ENCODE measurements around the gene NAP1L1.

The NAP1L1 gene

DNA sequence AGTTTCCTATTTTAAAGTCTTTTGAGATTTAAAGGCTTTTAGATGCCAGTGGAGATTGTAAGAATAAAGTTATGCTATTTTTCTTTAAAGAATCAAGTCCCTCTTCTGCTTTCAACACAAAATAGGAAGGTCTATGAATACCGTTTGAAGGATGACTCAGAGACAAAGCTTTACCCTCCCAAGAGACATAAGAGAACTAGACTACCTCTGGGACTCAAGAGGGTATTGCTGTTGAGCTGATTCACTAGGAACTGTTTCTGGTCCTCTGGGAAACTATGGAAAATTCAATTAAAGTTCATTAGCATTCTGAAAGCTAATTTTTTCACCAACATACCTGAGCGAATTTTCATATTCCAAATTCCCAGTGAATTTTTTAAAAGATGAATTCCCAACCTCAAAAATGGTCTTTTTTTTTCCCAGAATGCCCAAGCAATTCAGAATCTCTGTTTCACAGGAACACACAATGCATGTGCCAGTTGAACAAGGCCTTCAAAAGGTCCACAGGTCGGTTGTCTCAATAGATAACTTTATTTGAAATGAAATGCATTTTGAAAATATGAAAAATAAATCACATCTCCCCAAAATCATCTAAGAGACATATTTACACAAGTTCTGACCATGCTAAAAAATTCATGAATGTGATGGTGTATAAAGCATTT, 59.4 kb downstream of the NAP1L1 start:
- no peak for TF ChIP-seq ZFX (IDR thresholded peaks at IDR 0.05)
- TF ChIP-seq, protein P1, sequence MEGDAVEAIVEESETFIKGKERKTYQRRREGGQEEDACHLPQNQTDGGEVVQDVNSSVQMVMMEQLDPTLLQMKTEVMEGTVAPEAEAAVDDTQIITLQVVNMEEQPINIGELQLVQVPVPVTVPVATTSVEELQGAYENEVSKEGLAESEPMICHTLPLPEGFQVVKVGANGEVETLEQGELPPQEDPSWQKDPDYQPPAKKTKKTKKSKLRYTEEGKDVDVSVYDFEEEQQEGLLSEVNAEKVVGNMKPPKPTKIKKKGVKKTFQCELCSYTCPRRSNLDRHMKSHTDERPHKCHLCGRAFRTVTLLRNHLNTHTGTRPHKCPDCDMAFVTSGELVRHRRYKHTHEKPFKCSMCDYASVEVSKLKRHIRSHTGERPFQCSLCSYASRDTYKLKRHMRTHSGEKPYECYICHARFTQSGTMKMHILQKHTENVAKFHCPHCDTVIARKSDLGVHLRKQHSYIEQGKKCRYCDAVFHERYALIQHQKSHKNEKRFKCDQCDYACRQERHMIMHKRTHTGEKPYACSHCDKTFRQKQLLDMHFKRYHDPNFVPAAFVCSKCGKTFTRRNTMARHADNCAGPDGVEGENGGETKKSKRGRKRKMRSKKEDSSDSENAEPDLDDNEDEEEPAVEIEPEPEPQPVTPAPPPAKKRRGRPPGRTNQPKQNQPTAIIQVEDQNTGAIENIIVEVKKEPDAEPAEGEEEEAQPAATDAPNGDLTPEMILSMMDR (conservative IDR thresholded peaks at IDR 0.05), result no peak
- H3K27ac ChIP-seq, result no peak overlapping the region

DNA sequence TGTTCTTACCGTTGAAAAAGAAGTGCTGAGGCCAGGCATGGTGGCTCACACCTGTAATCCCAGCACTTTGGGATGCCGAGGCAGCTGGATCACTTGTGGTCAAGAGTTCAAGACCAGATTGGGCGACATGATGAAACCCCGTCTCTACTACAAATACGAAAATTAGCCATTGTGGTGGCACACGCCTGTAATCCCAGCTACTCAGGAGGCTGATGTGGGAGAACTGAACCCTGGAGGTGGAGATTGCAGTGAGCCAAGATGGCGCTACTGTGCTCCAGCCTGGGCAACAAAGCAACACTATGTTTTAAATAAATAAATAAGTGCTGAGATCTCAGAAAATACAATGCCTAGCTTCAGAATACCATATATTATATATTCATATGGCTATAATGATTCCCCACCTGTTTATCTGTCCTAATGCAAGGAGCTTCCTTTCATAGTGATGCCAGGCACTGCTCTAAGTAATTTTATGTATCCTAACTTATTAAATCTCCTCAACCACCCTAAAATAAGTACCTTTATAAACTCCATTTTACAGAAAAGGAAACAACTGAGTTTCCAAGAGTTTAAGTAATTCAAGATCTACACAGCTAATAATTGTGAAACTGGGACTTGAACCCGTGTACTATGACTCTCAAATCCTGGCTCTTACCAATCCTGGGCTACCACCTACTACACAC, 60.2 kb downstream of the NAP1L1 start:
- H3K27ac ChIP-seq, result no peak overlapping the region
- no peak for TF ChIP-seq ZFX (IDR thresholded peaks at IDR 0.05)
- TF ChIP-seq, protein P1 (conservative IDR thresholded peaks at IDR 0.05), result no peak

DNA sequence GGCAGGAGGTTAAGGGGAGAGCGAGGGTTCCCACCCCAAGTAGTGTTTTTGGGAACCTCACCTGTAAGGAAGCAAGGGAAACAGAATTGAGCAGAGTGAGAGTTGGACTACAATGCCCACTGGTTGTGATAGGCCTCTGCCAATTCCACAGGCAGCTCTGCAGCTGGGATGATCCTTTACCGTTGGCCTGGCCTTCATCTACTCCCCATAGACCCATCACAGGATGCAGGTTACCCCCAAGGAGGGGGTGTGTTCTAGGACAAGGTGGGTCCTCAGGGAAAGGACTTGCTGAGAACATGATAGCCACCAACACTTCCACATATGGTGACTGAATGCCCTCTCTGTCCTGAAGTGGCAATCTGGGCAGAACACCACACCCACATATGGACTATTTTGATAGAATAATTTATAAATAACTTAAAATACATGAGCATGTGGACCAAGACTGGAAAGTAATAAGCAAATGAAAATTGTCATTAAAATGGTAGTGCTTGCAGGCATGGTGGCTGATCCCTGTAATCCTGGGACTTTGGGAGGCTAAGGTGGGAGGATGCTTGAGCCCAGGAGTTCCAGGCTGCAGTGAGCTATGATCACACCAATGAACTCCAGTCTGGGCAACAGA, 61.3 kb downstream of the NAP1L1 start:
- H3K27ac ChIP-seq, result no peak overlapping the region
- TF ChIP-seq, protein P1 (conservative IDR thresholded peaks at IDR 0.05), result no peak
- TF ChIP-seq ZFX (IDR thresholded peaks at IDR 0.05), result no peak

DNA sequence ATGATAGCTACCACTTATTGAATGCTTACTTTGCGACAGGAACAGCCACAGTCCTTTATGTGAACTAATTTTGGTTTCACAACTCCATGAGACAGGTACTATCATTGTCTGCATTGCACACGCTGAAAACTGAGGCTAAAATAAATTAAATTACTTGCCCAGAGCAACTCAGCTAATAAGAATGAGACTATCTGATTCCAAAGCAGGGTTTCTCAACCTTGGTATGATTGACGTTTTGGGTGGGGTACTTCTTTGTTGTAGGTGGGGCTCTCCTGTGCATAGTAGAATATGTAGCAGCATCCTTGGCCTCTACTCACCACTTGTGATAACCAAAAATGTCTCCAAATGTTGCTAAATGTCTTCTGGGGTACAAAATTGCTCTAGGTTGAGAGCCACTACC, 62.0 kb downstream of the NAP1L1 start:
- TF ChIP-seq, protein P1 (conservative IDR thresholded peaks at IDR 0.05), result no peak
- TF ChIP-seq ZFX (IDR thresholded peaks at IDR 0.05), result no peak
- H3K27ac ChIP-seq, result no peak overlapping the region

DNA sequence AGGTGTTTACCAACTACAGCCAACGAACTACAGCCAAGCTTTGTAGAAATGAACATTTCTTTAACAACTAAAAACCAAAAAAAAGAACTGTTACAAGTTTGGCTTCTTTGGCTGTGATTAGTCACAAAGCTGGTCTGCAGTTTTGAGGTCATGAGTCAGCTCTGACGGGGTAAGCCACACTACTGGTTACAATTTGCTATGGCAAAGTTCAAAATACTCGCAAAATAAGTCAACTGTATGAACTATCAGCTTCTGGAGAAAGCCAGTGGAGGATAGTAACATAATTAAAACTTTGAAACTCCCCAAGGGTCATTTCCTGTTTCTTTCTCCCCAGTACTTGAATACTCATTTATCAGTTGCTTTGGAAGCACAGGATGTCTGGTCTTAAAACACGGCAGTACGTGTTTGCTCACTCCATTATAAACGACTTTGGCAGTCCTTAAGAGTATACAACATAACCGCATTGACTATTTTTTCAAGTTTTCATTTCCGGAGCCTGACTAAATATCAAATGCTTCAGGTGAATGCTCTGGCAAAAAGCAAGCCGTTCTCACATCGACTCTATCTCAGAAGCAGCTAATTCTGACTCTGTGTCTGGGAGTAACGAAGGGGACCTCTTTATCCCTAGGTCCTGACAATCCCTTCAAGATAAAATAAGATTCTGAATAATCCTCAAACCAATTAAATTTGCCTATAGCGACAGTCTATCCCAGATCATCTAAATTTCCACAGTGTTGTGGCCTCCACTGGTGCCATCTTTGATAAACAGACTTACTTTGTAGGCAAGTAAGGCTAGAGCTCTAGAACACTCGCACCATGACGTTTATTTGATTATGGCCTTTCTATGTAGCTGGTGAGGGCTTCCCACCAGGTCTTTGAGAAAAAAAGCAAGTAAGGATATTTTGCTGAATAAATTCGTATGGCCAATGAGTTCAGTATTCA, 63.5 kb downstream of the NAP1L1 start:
- H3K27ac ChIP-seq, result no peak overlapping the region
- TF ChIP-seq, protein P1 (conservative IDR thresholded peaks at IDR 0.05), result no peak
- TF ChIP-seq ZFX (IDR thresholded peaks at IDR 0.05), result no peak

DNA sequence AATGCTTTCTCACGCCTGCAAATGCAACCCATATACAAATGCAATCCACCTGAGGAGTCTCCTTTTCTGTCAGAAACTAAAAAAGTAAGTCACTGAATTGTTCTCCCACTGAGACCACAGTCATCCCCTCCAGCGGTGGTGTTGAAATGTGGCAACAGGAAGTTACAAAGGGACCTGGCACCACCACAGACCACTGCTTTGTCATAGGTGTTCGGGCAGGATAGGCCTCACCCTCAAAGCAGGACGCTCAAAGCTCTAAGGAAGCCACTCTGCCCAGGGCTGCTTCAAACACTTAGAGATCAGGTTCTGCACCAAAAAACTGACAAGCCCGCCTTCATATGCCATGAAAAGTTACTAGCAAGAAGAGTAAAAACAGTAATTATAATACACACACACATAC, 64.2 kb downstream of the NAP1L1 start:
- no peak overlapping the region for H3K27ac ChIP-seq
- TF ChIP-seq ZFX (IDR thresholded peaks at IDR 0.05), result no peak
- TF ChIP-seq, protein P1 (conservative IDR thresholded peaks at IDR 0.05), result no peak

All from C4-2B (cell line).